Fibroblast of the aortic adventitia (primary cell): ENCODE results near the gene ENTPD8. TPM values are rescaled to one million over a fixed set of nuclear protein-coding genes. Genes with fewer than 3 reads are reported as not detected.
"Not testable (repeated sequence)": the region's sequence is repeated elsewhere in the genome, so short reads cannot be mapped to it uniquely, and the experiment has no call there.

ENCODE experiments used
- DNase-seq: peaks from one replicate; pipeline ENCODE4 v3.0.0-alpha.2; 2010; ENCODE audit warnings: low read depth
- H3K4me3 ChIP-seq: 2 replicates; pipeline ENCODE4 v1.5.1; 2011; ENCODE audit warnings: low read depth, mild to moderate bottlenecking, control low read depth, low read length, moderate library complexity
- total RNA-seq: library from RNA; depleted of rRNA; stranded (reverse); fragments of >200 nt; gene quantifications from 2 replicates; pipeline ENCODE4 v1.2.3, GENCODE V29; 2012; ENCODE audit warnings: low replicate concordance
- TF ChIP-seq, protein P1 (sequence below): IDR thresholded peaks from 2 replicates; pipeline ENCODE4 v1.5.1; 2011; ENCODE audit warnings: mild to moderate bottlenecking, low read length, control low read depth, inconsistent platforms; ENCODE audit not compliant: insufficient read depth

Gene ENTPD8
- total RNA-seq, 1 donor = not detected

DNA sequence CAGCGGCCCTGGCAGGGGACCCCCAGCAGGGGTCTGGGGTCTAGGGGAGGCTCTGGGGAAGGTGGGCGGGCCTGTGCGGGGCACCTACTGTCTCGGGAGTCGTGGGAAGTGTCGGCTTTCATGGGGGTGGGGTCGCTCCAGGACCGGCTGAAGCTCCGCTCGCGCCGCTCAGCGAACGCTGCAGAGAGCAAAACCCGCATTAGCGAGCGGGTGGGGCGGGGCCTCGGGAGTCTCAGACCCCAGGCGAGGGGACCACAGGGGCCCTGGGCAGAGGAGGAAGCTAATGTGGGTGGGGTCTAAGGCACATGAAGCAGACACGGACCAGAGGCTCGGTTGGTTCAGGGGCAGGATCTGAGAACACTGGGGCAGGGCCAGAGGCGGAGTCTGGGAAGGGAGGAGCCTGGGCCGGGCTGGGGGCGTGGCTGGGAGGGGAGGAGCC lies 12.5 kb upstream of the ENTPD8 start:
- TF ChIP-seq, protein P1, sequence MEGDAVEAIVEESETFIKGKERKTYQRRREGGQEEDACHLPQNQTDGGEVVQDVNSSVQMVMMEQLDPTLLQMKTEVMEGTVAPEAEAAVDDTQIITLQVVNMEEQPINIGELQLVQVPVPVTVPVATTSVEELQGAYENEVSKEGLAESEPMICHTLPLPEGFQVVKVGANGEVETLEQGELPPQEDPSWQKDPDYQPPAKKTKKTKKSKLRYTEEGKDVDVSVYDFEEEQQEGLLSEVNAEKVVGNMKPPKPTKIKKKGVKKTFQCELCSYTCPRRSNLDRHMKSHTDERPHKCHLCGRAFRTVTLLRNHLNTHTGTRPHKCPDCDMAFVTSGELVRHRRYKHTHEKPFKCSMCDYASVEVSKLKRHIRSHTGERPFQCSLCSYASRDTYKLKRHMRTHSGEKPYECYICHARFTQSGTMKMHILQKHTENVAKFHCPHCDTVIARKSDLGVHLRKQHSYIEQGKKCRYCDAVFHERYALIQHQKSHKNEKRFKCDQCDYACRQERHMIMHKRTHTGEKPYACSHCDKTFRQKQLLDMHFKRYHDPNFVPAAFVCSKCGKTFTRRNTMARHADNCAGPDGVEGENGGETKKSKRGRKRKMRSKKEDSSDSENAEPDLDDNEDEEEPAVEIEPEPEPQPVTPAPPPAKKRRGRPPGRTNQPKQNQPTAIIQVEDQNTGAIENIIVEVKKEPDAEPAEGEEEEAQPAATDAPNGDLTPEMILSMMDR = no peak
- H3K4me3 ChIP-seq = no peak overlapping the region
- peak; percentile 68 for DNase-seq

DNA sequence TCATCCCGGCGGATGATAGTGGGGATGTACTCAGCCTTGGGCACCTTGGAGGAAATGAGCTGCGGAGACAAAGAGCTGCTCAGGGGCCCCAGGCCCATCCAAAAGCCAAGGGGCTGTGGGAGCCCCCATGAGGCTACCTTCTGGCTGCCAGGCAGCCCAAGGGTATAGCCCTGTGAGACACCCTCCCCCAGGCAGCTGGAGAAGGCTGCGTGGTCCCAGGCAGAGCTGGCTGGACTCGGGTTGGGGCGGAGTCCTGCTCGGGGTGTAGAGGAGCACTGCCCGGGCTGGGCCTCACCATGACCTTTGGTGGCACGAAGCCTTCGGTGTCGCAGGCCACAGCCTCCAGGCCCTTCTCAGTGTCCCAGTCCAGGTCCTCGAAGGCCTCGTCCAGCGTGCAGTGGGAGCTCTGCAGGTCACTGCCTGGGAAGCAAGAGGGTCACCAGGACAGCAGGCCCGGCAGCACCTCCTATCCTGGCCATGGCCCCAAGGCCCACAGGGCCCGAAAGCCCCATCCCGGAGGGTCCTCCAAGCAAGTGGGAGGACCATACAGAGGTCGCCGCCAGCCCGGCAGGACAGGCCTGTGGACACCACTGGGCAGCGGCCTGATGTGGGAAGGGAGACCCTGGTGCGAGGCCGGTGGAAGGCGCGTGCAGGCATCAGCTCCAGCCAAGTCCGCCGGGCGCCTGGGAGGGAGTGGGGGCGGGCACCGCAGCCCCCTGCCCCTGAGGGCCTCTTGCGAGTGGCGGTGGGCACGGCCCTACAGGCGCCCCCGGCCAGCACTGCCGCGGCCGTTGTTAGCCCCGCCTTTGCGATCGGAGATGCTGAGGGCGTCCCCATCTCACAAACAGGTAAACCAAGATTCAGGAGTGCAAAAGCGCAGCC lies 11.8 kb upstream of the ENTPD8 start:
- TF ChIP-seq, protein P1 = no peak
- no peak for DNase-seq
- H3K4me3 ChIP-seq = no peak overlapping the region

DNA sequence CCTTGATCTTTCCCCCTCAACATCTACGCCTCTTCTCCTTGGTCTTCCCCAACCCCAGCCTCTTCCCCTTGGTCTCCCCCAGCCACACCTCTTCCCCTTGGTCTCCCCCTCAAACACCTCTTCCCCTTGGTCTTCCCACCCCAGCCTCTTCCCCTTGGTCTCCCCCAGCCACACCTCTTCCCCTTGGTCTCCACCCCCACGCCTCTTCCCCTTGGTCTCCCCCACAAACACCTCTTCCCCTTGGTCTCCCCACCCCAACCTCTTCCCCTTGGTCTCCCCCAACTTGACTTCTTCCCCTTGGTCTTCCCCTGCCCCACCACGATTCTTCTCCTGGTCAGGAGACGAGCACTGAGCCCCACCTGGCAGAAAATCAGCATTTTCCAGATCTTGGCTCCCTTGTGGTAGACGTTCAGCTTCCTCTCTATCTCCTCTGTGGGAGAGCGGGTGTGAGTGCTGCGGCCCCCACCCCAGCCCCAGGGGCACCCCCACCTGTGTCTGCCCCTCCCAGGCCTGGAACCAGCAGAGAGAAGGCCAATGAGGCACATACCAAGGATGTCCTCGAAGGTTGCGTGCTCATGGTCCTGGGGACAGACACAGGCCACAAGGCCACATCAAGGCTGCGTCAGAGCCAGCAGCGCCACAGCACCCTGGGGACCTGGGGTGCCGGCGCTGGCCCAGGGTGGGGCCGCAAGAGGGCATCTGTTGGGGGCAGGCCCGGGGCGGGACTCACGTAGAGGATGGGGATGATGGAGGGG lies 11.0 kb upstream of the ENTPD8 start:
- no peak for DNase-seq
- no peak overlapping the region for H3K4me3 ChIP-seq

DNA sequence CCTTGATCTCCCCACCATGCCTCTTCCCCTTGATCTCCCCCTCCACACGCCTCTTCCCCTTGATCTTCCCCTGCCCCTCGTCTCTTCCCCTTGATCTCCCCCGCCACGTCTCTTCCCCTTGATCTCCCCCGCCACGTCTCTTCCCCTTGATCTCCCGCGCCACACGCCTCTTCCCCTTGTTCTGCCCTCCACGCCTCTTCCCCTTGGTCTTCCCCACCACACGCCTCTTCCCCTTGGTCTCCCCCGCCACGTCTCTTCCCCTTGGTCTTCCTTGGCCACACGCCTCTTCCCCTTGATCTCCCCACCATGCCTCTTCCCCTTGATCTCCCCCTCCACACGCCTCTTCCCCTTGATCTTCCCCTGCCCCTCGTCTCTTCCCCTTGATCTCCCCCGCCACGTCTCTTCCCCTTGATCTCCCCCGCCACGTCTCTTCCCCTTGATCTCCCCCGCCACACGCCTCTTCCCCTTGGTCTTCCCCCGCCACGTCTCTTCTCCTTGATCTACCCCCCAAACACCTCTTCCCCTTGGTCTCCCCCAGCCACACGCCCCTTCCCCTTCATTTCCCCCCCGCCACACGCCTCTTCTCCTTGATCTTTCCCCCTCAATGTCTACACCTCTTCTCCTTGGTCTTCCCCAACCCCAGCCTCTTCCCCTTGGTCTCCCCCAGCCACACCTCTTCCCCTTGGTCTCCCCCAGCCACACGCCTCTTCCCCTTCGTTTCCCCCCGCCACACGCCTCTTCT lies 10.3 kb upstream of the ENTPD8 start:
- not testable (repeated sequence) for H3K4me3 ChIP-seq, DNase-seq

More for the DNA sequence above, 11.0 kb upstream of the ENTPD8 start:
- TF ChIP-seq, protein P1 = no peak

DNA sequence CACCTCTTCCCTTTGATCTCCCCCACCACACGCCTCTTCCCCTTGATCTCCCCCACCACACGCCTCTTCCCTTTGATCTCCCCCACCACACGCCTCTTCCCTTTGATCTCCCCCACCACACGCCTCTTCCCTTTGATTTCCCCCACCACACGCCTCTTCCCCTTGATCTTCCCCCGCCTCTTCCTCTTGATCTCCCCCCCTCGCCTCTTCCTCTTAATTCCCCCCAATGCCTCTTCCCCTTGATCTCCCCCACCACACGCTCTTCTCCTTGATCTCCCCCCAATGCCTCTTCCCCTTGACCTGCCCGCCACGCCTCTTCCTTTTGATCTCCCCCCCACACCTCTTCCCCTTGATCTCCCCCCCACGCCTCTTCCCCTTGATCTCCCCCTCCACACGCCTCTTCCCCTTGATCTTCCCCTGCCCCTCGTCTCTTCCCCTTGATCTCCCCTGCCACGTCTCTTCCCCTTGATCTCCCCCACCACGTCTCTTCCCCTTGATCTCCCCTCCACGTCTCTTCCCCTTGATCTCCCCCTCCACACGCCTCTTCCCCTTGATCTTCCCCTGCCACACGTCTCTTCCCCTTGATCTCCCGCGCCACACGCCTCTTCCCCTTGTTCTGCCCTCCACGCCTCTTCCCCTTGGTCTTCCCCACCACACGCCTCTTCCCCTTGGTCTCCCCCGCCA lies 9.5 kb upstream of the ENTPD8 start:
- not testable (repeated sequence) for DNase-seq, H3K4me3 ChIP-seq

DNA sequence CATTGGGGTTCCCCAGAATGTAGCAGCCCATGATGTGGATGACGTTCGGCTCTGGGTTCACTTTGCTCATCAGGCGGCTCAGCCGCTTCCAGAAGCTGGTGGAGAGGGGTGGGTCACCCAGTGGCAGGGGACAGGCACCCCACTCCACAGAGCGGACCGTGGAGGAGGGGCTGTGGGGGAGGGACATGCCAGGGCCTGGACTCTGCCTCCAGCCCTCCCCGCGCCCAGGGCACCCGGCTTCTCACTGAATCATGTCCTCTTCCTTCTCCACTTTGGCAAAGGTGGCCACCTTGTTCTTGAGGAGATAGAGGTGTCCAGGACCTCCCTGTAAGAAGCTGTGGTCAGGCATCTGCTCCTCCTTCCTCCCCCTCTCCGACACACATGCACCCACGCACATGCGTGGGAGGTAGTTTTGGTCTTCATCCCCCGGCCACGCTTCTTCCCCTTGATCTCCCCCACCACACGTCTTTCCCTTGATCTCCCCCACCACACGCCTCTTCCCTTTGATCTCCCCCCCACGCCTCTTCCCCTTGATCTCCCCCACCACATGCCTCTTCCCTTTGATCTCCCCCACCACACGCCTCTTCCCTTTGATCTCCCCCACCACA lies 8.9 kb upstream of the ENTPD8 start:
- no peak overlapping the region for H3K4me3 ChIP-seq
- DNase-seq = no peak
- TF ChIP-seq, protein P1 = no peak
